ENCODE measurements around the gene SLC10A4. TPM values are rescaled to one million over a fixed set of nuclear protein-coding genes. Genes with fewer than 3 reads are reported as not detected.

Gene SLC10A4
- total and polyA plus RNA-seq, 2 of the 8 experiments (the other 6 are each of a cell fraction or from before 2014, with no cell fraction given) = 4.5 to 5.6 TPM

GRCh38 chr4:48484494-48485168, 1.5 kb downstream of the SLC10A4 start:
- H2BK120ac ChIP-seq (replicated peaks; ENCODE audit: low read depth, low read length) = no peak overlapping the region
- peak overlapping the region; percentile 20 to 59 (median 42); a peak in 5 of 8 replicates for H3K4me3 ChIP-seq (ENCODE audit: extremely low read depth in 1 of 4, insufficient read depth in 2 of 4, low read depth in 3 of 4, low read length in 4 of 4)
- DNase-seq (ENCODE audit: low read depth in 1 of 2, low spot score in 2 of 2) = peak in 1 of 2 experiments; percentile 54
- peaks cover 19 to 56% (median 45%) of the 10 kb centered on the region in 4 experiments for H3K27me3 ChIP-seq (replicated peaks in 1 of 4; ENCODE audit: control insufficient read depth in 3 of 4, extremely low read depth in 1 of 4, insufficient read depth in 3 of 4, low read length in 3 of 4)
- H4K20me1 ChIP-seq (replicated peaks in 1 of 2; ENCODE audit: control insufficient read depth in 1 of 2, insufficient read depth in 2 of 2, low read length in 2 of 2) = no peaks in the 10 kb centered on the region
- peak overlapping the region; percentile 35; the same call in 1 of the 2 replicates for H2BK12ac ChIP-seq (ENCODE audit: low read depth, low read length)
- no peaks in the 10 kb centered on the region for H3K79me1 ChIP-seq (ENCODE audit: low read depth, low read length)
- H3K56ac ChIP-seq (replicated peaks; ENCODE audit: insufficient read length, low read depth, low read length) = no peak overlapping the region
- H3K18ac ChIP-seq (ENCODE audit: extremely low read depth, low read length) = no peak overlapping the region
- H2BK20ac ChIP-seq (ENCODE audit: low read length) = no peak overlapping the region
- H4K5ac ChIP-seq (ENCODE audit: insufficient read length, low read depth, low read length) = no peak overlapping the region
- H3K4me2 ChIP-seq (ENCODE audit: insufficient read depth in 1 of 2, low read depth in 2 of 2, low read length in 2 of 2) = peak overlapping the region; percentile 70 to 74
- H2AFZ ChIP-seq (ENCODE audit: low read length) = 0 out of 2 replicates have a peak overlapping the region, but pooled peaks have one; percentile 44
- H3K23ac ChIP-seq (ENCODE audit: insufficient read length) = no peak overlapping the region
- H3K36me3 ChIP-seq (ENCODE audit: control insufficient read depth in 2 of 4, insufficient read depth in 4 of 4, low read length in 3 of 4) = peaks cover 0 to 5% (median 0%) of the 10 kb centered on the region in 4 experiments; a peak in 1 of 8 replicates
- H3K9ac ChIP-seq (replicated peaks in 1 of 4; ENCODE audit: extremely low read depth in 1 of 4, low read depth in 3 of 4, low read length in 3 of 4) = no peak overlapping the region
- H2BK15ac ChIP-seq (ENCODE audit: low read length) = no peak overlapping the region; the same call in 1 of the 2 replicates
- H3K79me2 ChIP-seq (ENCODE audit: control insufficient read depth in 1 of 2, insufficient read depth in 2 of 2, low read length in 2 of 2) = no peaks in the 10 kb centered on the region
- no peak for FAIRE-seq
- 59% methylated on average over 21 of the region's 22 CpGs; no CpG with 5 or more reads in 1 of the 2 experiments for WGBS, 2 experiments (ENCODE audit: extremely low coverage in 1 of 2, insufficient coverage in 1 of 2, insufficient read length in 1 of 2, insufficient replicate concordance in 2 of 2, low coverage in 1 of 2, low lambda C conversion rate in 2 of 2, missing lambda C conversion rate in 1 of 2)
- H3K4ac ChIP-seq (replicated peaks; ENCODE audit: insufficient read length, low read depth, low read length) = no peak overlapping the region
- peaks cover 9% of the 10 kb centered on the region; the same call in 1 of the 2 replicates for H3K23me2 ChIP-seq (ENCODE audit: low read depth, low read length)
- peaks cover 4 to 13% (median 6%) of the 10 kb centered on the region in 4 experiments; a peak in 6 of 7 replicates for H3K4me1 ChIP-seq (replicated peaks in 1 of 4; ENCODE audit: control insufficient read depth in 3 of 4, insufficient read depth in 4 of 4, low read length in 3 of 4)
- H4K91ac ChIP-seq (replicated peaks; ENCODE audit: insufficient read length, low read length) = no peak overlapping the region
- peak overlapping the region; percentile 18; the same call in 1 of the 2 replicates for H2BK5ac ChIP-seq (ENCODE audit: low read depth, low read length)
- H3K9me3 ChIP-seq (ENCODE audit: insufficient read depth in 2 of 2, low read depth in 1 of 2, low read length in 1 of 2) = no peaks in the 10 kb centered on the region
- ChIA-PET CTCF (ENCODE audit: partially characterized antibody) (interaction anchor here (0.7 to 1.5 kb wide), 4 partner anchors 9 to 160 kb away, joined by 3 to 5 read pairs (median 3); no protein-coding TSS in a partner anchor), POLR2A (ENCODE audit: partially characterized antibody) (interaction anchor here (0.9 to 2.2 kb wide), 5 partner anchors 9 to 357 kb away, joined by 3 to 10 read pairs (median 4); partner anchors contain the start of gene SLAIN2)
- no peak overlapping the region for H3K27ac ChIP-seq (ENCODE audit: low read depth, low read length)
- H3K14ac ChIP-seq (ENCODE audit: insufficient read length) = no peak overlapping the region
- H2AK5ac ChIP-seq (ENCODE audit: low read depth, low read length) = no peak overlapping the region
- H4K8ac ChIP-seq (ENCODE audit: extremely low read depth, insufficient read depth, low read length) = no peak overlapping the region
- TF ChIP-seq NRF1 (IDR thresholded peaks at IDR 0.05; ENCODE audit: low read depth, low read length) = no peak
- no peak for TF ChIP-seq USF2 (IDR thresholded peaks at IDR 0.05; ENCODE audit: low read length)
- no peak for TF ChIP-seq EP300 (IDR thresholded peaks at IDR 0.05; ENCODE audit: borderline replicate concordance in 1 of 2, low read depth in 2 of 2, low read length in 2 of 2)
- TF ChIP-seq EGR1 (IDR thresholded peaks at IDR 0.05; ENCODE audit: borderline replicate concordance, low read depth, low read length) = no peak
- TF ChIP-seq SIN3A (conservative IDR thresholded peaks at IDR 0.05 in 1 of 2, IDR thresholded peaks at IDR 0.05 in 1 of 2; ENCODE audit: low read depth in 1 of 2, low read length in 2 of 2) = no peak
- no peak for TF ChIP-seq SP2 (IDR thresholded peaks at IDR 0.05; ENCODE audit: low read length)
